Cardiac muscle cell (in vitro differentiated cells and primary cell): ENCODE measurements around the gene ASPG. TPM values are rescaled to one million over a fixed set of nuclear protein-coding genes. Genes with fewer than 3 reads are reported as not detected.

Experiments
- DNase-seq, 2 donors: peaks; one replicate each; pipeline versions ENCODE4 v3.0.0 to v3.0.0-alpha.2; 2010 to 2017; ENCODE audit warnings: low read depth in 1 of 2, low spot score in 1 of 2
- H3K27ac ChIP-seq: fragments of 200-600 bp; sonication (generic); 2 replicates; pipeline ENCODE4 v1.5.1; 2016
- H3K27me3 ChIP-seq: fragments of 200-600 bp; sonication (generic); 2 replicates; pipeline ENCODE4 v1.6.0; 2016; ENCODE audit warnings: control low read depth
- H3K36me3 ChIP-seq: fragments of 200-600 bp; sonication (generic); 2 replicates; pipeline ENCODE4 v1.5.1; 2016; ENCODE audit warnings: control low read depth
- H3K4me1 ChIP-seq: fragments of 200-600 bp; sonication (generic); 2 replicates; pipeline ENCODE4 v1.8.1; 2017; ENCODE audit warnings: low read depth, mild to moderate bottlenecking, mixed run types
- H3K4me3 ChIP-seq: fragments of 200-600 bp; sonication (generic); 2 replicates; pipeline ENCODE4 v1.5.1; 2016; ENCODE audit warnings: mild to moderate bottlenecking
- H3K9me3 ChIP-seq: fragments of 200-600 bp; sonication (generic); 2 replicates; pipeline ENCODE4 v1.5.1; 2017; ENCODE audit warnings: low read depth, mild to moderate bottlenecking, control low read depth
- CTCF ChIP-seq: IDR thresholded peaks from 2 replicates; pipeline ENCODE4 v1.5.1; 2012; ENCODE audit warnings: low read depth, mild to moderate bottlenecking, low read length
- polyA plus RNA-seq: library from polyadenylated mRNA; unstranded; fragments of >200 nt; fragmentation: Nextera tagmentation; extraction: Ambion mirVana; gene quantifications from 2 replicates; pipeline ENCODE4 v1.2.1, GENCODE V29; 2016
- total RNA-seq: library from RNA; depleted of rRNA; stranded (reverse); fragments of >200 nt; gene quantifications from 2 replicates; pipeline ENCODE4 v1.2.3, GENCODE V29; 2016

ASPG gene
- total RNA-seq (1.8 and 7.3 TPM in 2 replicates), polyA plus RNA-seq (3.4 and 8.8 TPM in 2 replicates)

- no peaks in the 10 kb centered on the region for H3K9me3 ChIP-seq
- H3K27ac ChIP-seq: peak within 1 kb of the TSS; percentile 78
- no peaks in the 10 kb centered on the region for H3K27me3 ChIP-seq
- no peaks in the 10 kb centered on the region for H3K36me3 ChIP-seq
- peaks cover 22% of the 10 kb centered on the region for H3K4me1 ChIP-seq
- H3K4me3 ChIP-seq: no peak within 1 kb of the TSS
- TF ChIP-seq CTCF: no peak
- DNase-seq: peak; percentile 7 to 43
Observed at GRCh38 chr14:104085032-104085888, at the start of gene ASPG. ASPG (plus strand) TSS chr14:104085700; CDS start chr14:104085771, 71 bp downstream.

DNA sequence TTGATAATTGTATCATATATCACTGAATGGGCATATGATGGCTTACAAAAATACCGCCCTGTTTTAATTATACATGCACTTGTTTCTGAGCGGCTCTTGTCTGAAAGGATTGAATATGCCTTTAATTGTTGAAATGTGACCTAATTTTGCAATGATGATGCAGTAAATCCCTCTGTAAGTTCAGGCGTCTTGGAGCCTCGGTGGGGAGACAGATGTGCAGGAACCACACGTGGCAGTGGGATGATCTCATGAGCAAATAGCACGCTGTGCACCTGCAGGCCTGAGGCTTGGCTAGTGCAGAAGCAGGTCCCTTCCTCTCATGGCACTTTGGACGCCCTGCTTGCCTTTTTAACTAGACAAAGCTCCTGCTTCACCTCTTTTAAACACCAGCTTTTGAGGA, 49.3 kb upstream of the ASPG start:
- no peak overlapping the region for H3K4me3 ChIP-seq
- no peak for DNase-seq
- no peaks in the 10 kb centered on the region for H3K4me1 ChIP-seq
- H3K9me3 ChIP-seq: no peaks in the 10 kb centered on the region
- no peak for TF ChIP-seq CTCF
- no peaks in the 10 kb centered on the region for H3K36me3 ChIP-seq
- no peak overlapping the region for H3K27ac ChIP-seq
- no peaks in the 10 kb centered on the region for H3K27me3 ChIP-seq

- Histone ChIP-seq H3K4me3 (no peak overlapping the region), H3K27me3 (no peaks in the 10 kb centered on the region), H3K9me3 (no peaks in the 10 kb centered on the region), H3K36me3 (no peaks in the 10 kb centered on the region), H3K27ac (no peak overlapping the region), H3K4me1 (no peaks in the 10 kb centered on the region)
- no peak for DNase-seq
- TF ChIP-seq CTCF: no peak
Observed at GRCh38 chr14:104037074-104037473, 48.4 kb upstream of the ASPG start.

DNA sequence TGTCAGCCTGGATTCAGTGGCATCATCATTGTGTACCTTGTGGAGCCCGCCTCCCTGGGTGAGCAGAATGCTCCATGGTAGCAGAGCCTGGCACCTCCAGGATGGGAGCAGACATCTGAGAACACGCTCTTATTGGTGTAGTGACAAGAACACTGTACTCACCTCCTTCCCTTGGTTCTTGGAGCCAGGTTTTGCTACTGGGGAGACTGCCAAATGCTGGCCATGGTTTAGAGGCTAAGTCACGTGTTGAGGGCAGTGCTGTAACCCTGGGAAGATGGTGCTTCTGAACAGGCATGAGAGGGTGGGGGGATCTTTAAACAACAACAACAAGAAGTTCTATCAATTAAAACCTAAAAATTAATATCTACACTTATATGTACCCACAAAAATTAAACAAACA, 47.6 kb upstream of the ASPG start:
- no peak overlapping the region for H3K27ac ChIP-seq
- H3K9me3 ChIP-seq: no peaks in the 10 kb centered on the region
- no peaks in the 10 kb centered on the region for H3K36me3 ChIP-seq

DNA sequence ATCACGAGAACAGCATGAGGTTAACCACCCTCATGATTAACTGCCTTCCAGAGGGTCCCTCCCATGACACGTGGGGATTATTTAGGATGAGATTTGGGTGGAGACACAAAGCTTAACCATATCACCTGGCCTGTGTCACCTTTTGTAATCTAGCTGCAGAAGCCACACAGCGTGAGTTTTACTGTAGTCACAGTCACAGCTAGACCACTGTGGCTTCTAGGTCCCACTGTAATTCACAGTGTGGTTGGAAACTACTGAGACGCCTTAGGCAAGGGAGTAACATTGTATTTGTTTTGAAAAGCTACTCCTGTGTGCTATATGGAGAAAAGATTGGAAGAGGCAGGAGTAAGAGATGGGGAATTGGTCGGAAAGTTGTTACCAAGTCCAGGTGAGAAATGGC, 46.3 kb upstream of the ASPG start:
- no peak for DNase-seq
- Histone ChIP-seq H3K36me3 (no peaks in the 10 kb centered on the region), H3K9me3 (no peaks in the 10 kb centered on the region), H3K4me3 (no peak overlapping the region), H3K4me1 (no peaks in the 10 kb centered on the region), H3K27me3 (no peaks in the 10 kb centered on the region), H3K27ac (no peak overlapping the region)
- TF ChIP-seq CTCF: no peak

More for the DNA sequence above, 47.6 kb upstream of the ASPG start:
- DNase-seq: peak in 1 of 2 donors; percentile 6
- no peaks in the 10 kb centered on the region for H3K27me3 ChIP-seq
- H3K4me1 ChIP-seq: no peaks in the 10 kb centered on the region
- no peak for TF ChIP-seq CTCF
- H3K4me3 ChIP-seq: no peak overlapping the region
